CD14-positive monocyte (primary cell): ENCODE data around the gene CABCOCO1. TPM values are rescaled to one million over a fixed set of nuclear protein-coding genes. Genes with fewer than 3 reads are reported as not detected.

Source experiments
- DNase-seq, 3 donors: peaks; one replicate each; pipeline ENCODE4 v3.0.0-alpha.2; 2011 to 2022
- H2AFZ ChIP-seq: 2 replicates; pipeline ENCODE4 v1.6.0; 2012; ENCODE audit warnings: mild to moderate bottlenecking, low read depth, low read length, inconsistent platforms; ENCODE audit not compliant: insufficient read depth, poor library complexity, severe bottlenecking
- H3K27ac ChIP-seq, 2 donors: 1 replicate in 1 of 2; 2 replicates in 1 of 2; pipeline ENCODE4 v1.5.1; 2012 to 2013; ENCODE audit warnings: low read length in 2 of 2, control low read depth in 1 of 2, inconsistent platforms in 1 of 2, low read depth in 1 of 2, mild to moderate bottlenecking in 1 of 2
- H3K27me3 ChIP-seq, 2 donors: one replicate each; pipeline versions ENCODE4 v1.6.0 to v1.6.1; 2011 to 2013; ENCODE audit warnings: low read length in 2 of 2; ENCODE audit not compliant: control insufficient read depth in 2 of 2, insufficient read depth in 2 of 2
- H3K36me3 ChIP-seq, 2 donors: replicated peaks in 1 of 2; 1 replicate in 1 of 2; 2 replicates in 1 of 2; pipeline versions ENCODE4 v1.5.1 to v1.6.1; 2012 to 2013; ENCODE audit warnings: low read length in 2 of 2, control low read depth in 1 of 2, inconsistent platforms in 1 of 2, mild to moderate bottlenecking in 1 of 2; ENCODE audit not compliant: insufficient read depth in 2 of 2, control insufficient read depth in 1 of 2
- H3K4me1 ChIP-seq, 2 donors: 1 replicate in 1 of 2; 2 replicates in 1 of 2; pipeline versions ENCODE4 v1.5.1 to v1.6.1; 2012 to 2013; ENCODE audit warnings: low read length in 2 of 2, control low read depth in 1 of 2, inconsistent platforms in 1 of 2, mild to moderate bottlenecking in 1 of 2, moderate library complexity in 1 of 2; ENCODE audit not compliant: insufficient read depth in 2 of 2, control insufficient read depth in 1 of 2
- H3K4me2 ChIP-seq: replicated peaks from 2 replicates; pipeline ENCODE3; 2012; ENCODE audit warnings: low read length, moderate library complexity, mild to moderate bottlenecking; ENCODE audit not compliant: poor library complexity, severe bottlenecking; ENCODE audit errors: extremely low read depth
- H3K4me3 ChIP-seq, 3 experiments: fragments of 200-600 bp in 1 of 3; sonication (generic) in 1 of 3; replicated peaks in 1 of 3; 1 replicate in 2 of 3; 2 replicates in 1 of 3; pipeline ENCODE4 v1.5.1; 2011 to 2013; ENCODE audit warnings: low read length in 3 of 3, mild to moderate bottlenecking in 3 of 3, control low read depth in 2 of 3, low read depth in 2 of 3, inconsistent platforms in 1 of 3, moderate library complexity in 1 of 3
- H3K79me2 ChIP-seq: 2 replicates; pipeline ENCODE4 v1.6.0; 2012; ENCODE audit warnings: mild to moderate bottlenecking, control low read depth, inconsistent platforms, low read length, moderate library complexity; ENCODE audit not compliant: insufficient read depth
- H3K9ac ChIP-seq: 2 replicates; pipeline ENCODE4 v1.6.0; 2017; ENCODE audit warnings: low read length, mild to moderate bottlenecking; ENCODE audit not compliant: insufficient read depth, poor library complexity, severe bottlenecking
- H3K9me3 ChIP-seq, 2 donors: replicated peaks in 1 of 2; 1 replicate in 1 of 2; 2 replicates in 1 of 2; pipeline versions ENCODE4 v1.5.1 to v1.6.1; 2012 to 2013; ENCODE audit warnings: low read length in 2 of 2, control low read depth in 1 of 2; ENCODE audit not compliant: control insufficient read depth in 1 of 2, insufficient read depth in 1 of 2
- H4K20me1 ChIP-seq: 2 replicates; pipeline ENCODE4 v1.6.0; 2012; ENCODE audit warnings: mild to moderate bottlenecking, low read length, control low read depth, moderate library complexity; ENCODE audit not compliant: insufficient read depth
- H3K27ac Mint-ChIP-seq, 7 donors: one replicate each; pipeline ENCODE4 v1.8.0; 2020; ENCODE audit warnings: mild to moderate bottlenecking in 7 of 7, mixed read lengths in 7 of 7, moderate library complexity in 6 of 7, inconsistent platforms in 2 of 7
- H3K27me3 Mint-ChIP-seq, 3 donors: one replicate each; pipeline ENCODE4 v1.8.0; 2021 to 2022; ENCODE audit warnings: low read depth in 3 of 3, mild to moderate bottlenecking in 3 of 3, mixed read lengths in 3 of 3, moderate library complexity in 3 of 3, inconsistent platforms in 1 of 3
- H3K36me3 Mint-ChIP-seq, 2 donors: one replicate each; pipeline ENCODE4 v1.8.0; 2020; ENCODE audit warnings: mixed read lengths in 2 of 2, inconsistent platforms in 1 of 2, mild to moderate bottlenecking in 1 of 2
- H3K4me1 Mint-ChIP-seq: one replicate; pipeline ENCODE4 v1.8.0; 2020; ENCODE audit warnings: mild to moderate bottlenecking, mixed read lengths
- H3K4me3 Mint-ChIP-seq, 2 donors: one replicate each; pipeline ENCODE4 v1.8.0; 2020; ENCODE audit warnings: mild to moderate bottlenecking in 2 of 2, mixed read lengths in 2 of 2, moderate library complexity in 1 of 2
- H3K9me3 Mint-ChIP-seq, 7 donors: one replicate each; pipeline ENCODE4 v1.8.0; 2020 to 2022; ENCODE audit warnings: mixed read lengths in 7 of 7, mild to moderate bottlenecking in 6 of 7, moderate library complexity in 6 of 7, inconsistent platforms in 2 of 7
- WGBS: methylation state at CpG from one replicate; pipeline ENCODE4 v1.1.5; 2013; ENCODE audit warnings: missing lambda C conversion rate; ENCODE audit not compliant: insufficient coverage; 5-methylcytosine and 5-hydroxymethylcytosine counted together
- intact Hi-C, 2 donors: fragments of 100-400 bp; cut with micrococcal nuclease; formaldehyde crosslinking; loops; one replicate each; pipeline versions ENCODE4 v1.15.0 to v1.15.1; 2023
- polyA plus RNA-seq, 3 donors: library from polyadenylated mRNA; depleted of rRNA in 1 of 3; unstranded in 2 of 3; stranded (reverse) in 1 of 3; fragments of 300-500 nt in 2 of 3; fragments of >200 nt in 1 of 3; fragmentation: Illumina TruSeq in 2 of 3; gene quantifications; 1 replicate in 2 of 3; 2 replicates in 1 of 3; pipeline ENCODE4 v1.2.3, GENCODE V29; 2012 to 2021
- TF ChIP-seq, protein P1 (sequence below): fragments of 200-600 bp; IDR thresholded peaks from one replicate; pipeline ENCODE4 v1.8.0; 2022; ENCODE audit warnings: antibody characterized with exemption, mild to moderate bottlenecking

CABCOCO1 gene
- polyA plus RNA-seq, 3 donors: not detected

DNA sequence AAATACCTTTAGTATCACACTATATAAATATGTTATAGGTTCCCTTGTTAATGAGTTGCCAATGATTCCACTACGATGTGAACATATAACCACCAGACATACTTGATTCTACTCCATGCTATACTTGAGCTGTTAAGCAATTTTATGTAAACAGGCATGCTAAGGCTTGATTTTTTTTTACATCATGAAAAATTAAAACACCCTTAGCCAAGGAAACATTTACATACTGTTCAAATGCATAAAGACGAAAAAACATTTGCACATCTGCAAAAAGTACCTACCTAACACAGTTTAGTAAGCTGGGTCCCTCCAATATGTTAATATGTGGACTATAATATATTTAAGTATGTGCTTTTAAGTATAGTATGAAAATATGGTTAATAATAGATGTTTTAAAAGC, 9.0 kb upstream of the CABCOCO1 start:
- no peak overlapping the region for H3K4me2 ChIP-seq
- H3K9ac ChIP-seq: no peak overlapping the region
- Mint-ChIP-seq H3K4me3 (no peak overlapping the region), H3K27ac (no peak overlapping the region), H3K36me3 (no peaks in the 10 kb centered on the region), H3K4me1 (no peaks in the 10 kb centered on the region), H3K9me3 (peaks cover 0 to 6% (median 1%) of the 10 kb centered on the region in 7 donors), H3K27me3 (peaks cover 0 to 2% (median 0%) of the 10 kb centered on the region in 3 donors)
- no peaks in the 10 kb centered on the region for H3K27me3 ChIP-seq
- H3K27ac ChIP-seq: no peak overlapping the region
- TF ChIP-seq, protein P1, sequence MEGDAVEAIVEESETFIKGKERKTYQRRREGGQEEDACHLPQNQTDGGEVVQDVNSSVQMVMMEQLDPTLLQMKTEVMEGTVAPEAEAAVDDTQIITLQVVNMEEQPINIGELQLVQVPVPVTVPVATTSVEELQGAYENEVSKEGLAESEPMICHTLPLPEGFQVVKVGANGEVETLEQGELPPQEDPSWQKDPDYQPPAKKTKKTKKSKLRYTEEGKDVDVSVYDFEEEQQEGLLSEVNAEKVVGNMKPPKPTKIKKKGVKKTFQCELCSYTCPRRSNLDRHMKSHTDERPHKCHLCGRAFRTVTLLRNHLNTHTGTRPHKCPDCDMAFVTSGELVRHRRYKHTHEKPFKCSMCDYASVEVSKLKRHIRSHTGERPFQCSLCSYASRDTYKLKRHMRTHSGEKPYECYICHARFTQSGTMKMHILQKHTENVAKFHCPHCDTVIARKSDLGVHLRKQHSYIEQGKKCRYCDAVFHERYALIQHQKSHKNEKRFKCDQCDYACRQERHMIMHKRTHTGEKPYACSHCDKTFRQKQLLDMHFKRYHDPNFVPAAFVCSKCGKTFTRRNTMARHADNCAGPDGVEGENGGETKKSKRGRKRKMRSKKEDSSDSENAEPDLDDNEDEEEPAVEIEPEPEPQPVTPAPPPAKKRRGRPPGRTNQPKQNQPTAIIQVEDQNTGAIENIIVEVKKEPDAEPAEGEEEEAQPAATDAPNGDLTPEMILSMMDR: no peak
- no peak overlapping the region for H3K4me3 ChIP-seq
- H3K9me3 ChIP-seq: no peaks in the 10 kb centered on the region
- H3K4me1 ChIP-seq: no peaks in the 10 kb centered on the region
- no CpG with 5 or more reads among the region's 2 CpGs for WGBS
- no peaks in the 10 kb centered on the region for H4K20me1 ChIP-seq
- H2AFZ ChIP-seq: no peak overlapping the region
- no peak for DNase-seq
- H3K36me3 ChIP-seq: no peaks in the 10 kb centered on the region
- no peaks in the 10 kb centered on the region for H3K79me2 ChIP-seq
- intact Hi-C loops: no loop called here

DNA sequence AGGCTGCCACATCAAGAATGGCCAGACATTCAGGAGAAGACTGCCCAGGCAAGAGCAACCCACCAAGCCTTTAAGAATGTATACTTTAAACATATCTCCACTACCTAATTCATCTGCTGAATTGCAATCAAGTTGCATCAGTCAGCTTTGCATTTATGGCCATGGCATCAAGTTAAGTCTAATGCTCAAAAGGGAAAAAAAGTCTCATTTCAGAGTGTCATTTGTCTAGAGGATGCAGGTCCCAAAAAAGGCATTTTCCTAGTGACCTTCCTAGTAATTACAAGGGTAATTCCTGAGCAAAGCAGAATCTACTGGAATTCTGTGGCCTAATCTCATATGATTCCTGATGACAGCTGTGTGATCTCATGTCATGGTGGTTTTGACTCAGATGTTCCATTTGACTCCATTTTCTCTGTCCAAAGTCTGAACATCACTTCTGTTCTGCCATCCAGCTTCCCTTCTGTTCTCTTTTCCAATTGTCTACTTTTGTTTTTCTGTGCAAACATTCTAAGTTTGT, 7.3 kb upstream of the CABCOCO1 start:
- Mint-ChIP-seq H3K27me3 (peaks cover 0 to 2% (median 0%) of the 10 kb centered on the region in 3 donors), H3K4me3 (no peak overlapping the region), H3K36me3 (no peaks in the 10 kb centered on the region), H3K9me3 (peaks cover 0 to 6% (median 0%) of the 10 kb centered on the region in 7 donors), H3K27ac (no peak overlapping the region), H3K4me1 (no peaks in the 10 kb centered on the region)
- Histone ChIP-seq H3K36me3 (no peaks in the 10 kb centered on the region), H3K79me2 (no peaks in the 10 kb centered on the region), H3K27ac (no peak overlapping the region), H3K9me3 (no peaks in the 10 kb centered on the region), H3K27me3 (no peaks in the 10 kb centered on the region), H3K4me1 (no peaks in the 10 kb centered on the region), H4K20me1 (no peaks in the 10 kb centered on the region), H2AFZ (no peak overlapping the region), H3K9ac (no peak overlapping the region), H3K4me2 (no peak overlapping the region), H3K4me3 (no peak overlapping the region)
- no peak for DNase-seq
- intact Hi-C loops: no loop called here
- TF ChIP-seq, protein P1: no peak
